HG02852 (cell line): ENCODE results near the gene ANO4.
"Not testable (repeated sequence)": the region's sequence is repeated elsewhere in the genome, so short reads cannot be mapped to it uniquely, and the experiment has no call there.

ENCODE experiments used
- ATAC-seq: cut with Tn5 transposase; IDR thresholded peaks from one replicate; pipeline ENCODE4 v1.9.1; 2021; ENCODE audit warnings: mild to moderate bottlenecking, moderate library complexity; ENCODE audit not compliant: unreplicated experiment

Gene ANO4

DNA sequence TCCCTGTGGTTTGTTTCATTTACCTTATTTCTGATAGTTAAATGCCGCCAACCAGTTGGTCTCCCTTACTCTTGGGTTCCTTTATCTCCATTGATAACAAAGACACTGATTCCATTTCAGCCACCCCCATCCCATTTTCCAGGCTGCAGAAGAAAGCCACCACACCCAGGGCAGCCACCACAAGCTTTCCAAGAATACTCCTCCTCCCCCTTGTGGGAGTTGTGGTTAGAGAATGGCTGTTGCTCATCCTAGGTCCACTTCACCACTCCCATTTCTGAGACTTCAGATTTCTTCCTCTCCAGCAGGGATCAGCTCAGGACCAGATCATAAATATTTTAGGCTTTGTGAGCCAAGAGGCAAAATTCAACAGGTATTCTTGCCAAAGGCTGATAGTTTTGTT lies 73.9 kb downstream of the ANO4 start:
- ATAC-seq, result no peak

DNA sequence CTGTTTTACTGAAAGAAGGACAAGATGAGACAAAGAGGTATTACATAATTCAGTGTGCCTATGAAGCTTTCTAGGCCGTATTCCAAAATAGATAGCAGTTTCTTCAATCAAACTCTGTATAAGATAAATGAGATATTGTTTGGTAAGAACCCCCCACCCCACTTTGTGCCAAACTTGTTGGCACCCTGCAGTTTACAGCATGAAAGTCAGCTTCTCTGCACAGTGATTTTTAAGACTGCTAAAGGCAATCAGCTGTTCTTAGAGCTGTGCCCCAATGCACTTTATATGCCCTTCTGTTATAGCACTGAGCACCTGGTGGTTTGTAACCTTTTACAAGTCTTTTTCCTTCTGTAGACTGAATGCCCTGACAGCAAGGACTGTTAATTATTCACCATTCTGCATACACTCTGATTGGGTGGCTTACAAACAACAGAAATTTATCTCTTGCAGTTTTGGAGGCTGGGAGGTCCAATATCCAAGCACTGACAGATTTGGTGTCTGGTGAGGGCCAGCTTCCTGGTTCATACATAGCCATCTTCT lies 76.7 kb downstream of the ANO4 start:
- no peak for ATAC-seq

DNA sequence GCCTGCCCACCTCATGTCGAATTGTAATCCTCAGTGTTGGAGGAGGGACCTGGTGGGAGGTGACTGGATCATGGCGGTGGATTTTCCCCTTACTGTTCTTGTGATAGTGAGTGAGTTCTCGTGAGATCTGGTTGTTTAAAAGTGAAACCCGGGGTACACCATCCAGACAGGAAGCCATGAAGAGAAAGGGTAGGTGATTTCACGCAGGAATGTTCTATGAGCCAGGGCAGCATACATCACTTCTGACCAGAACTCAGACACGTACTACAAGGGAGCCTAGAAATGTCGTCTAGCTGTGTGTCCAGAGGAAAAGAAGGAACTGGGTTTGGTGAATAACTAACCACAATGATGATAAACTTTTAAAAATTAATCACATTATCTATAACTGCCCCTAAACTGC lies 80.6 kb downstream of the ANO4 start:
- ATAC-seq, result no peak

DNA sequence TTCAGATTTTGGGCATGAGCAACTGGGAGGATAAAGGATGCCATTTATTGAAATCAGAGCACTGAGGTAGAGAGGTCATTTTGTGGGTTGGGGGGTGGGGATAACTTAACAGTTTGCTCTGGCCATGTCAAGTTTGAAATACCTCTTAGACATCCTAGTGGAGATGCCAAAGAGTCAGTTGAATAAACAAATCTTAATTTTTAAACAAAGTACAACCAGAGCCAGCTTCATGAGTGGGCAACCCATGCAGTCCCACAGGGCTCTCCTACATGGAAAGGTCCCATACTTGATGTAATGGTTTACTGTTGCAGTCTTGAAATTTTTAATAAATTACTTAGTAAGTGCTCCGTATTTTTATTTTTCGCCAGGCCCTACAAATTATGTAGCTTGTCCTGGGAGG lies 81.2 kb downstream of the ANO4 start:
- no peak for ATAC-seq

DNA sequence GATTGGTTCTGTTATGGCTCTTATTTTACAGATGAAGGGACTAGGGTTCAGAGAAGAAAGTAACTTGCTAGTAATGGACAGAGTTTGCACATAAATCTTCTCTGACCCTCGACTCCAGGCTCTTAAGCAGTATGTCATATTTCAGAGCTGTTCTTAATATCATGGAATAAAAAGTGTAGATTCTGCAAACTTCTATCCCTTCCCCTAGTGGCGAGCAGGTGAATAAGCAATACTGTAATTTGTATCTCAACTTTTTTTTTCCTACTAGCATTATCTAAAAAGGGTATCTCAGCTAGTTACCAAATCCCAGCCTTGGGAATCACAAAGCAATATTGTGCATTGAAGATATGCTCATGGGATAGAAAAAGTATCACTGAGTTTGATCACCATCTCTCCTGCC lies 83.2 kb downstream of the ANO4 start:
- ATAC-seq, result no peak

DNA sequence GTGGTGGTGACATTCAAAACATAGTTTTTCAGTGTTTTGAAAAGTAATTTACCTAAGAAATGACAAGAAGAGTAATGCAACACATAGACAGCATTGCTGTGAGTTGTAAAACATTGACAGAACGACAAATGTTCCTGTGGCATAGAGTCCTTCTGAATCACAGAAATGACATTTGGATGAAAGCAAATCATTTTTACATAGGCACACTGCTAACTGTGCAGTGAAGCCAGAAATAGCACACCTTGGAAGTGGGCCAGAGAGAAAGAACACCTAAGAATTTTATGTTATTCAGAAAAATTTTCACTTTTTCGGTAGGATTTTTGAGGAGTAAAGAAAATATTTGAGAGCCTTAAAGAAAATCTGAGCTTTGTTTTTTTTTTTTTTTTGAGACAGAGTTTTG lies 100.6 kb downstream of the ANO4 start:
- no peak for ATAC-seq

DNA sequence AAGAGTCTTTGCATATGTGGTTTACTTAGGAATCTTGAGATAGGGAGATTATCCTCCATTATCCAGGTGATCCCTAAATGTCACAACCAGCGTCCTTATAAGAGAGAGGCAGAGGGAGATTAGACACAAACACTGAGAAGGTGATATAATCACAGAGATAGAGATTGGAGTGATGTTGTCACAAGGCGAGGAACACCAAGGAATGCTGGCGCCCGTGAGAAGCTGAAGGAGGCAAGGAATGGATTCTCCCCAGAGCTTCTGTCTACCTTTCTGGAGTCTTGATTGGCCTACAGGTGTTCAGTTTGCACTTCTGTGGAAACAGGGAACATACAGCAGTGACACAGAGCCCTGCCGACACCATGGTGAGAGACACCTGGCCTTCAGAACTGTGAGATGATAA lies 101.6 kb downstream of the ANO4 start:
- ATAC-seq, result no peak

DNA sequence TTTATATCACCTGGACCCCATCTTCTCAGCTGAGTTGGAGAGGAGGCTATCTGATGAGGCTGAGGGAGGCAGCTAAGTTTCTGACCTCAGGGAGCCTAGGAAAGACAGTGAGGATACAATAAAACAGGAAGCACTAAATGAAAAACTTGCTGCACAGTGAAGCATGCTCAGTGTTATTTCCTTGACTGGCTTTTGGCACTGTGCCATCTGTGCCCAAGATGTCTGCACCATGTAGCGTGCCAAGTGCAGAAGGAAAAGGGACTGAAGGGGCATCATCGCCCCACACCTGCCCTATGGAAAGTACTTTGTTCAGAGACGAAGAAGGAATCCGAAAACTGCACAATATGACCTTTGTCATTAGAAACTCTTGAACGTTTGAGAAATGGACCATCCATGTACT lies 102.7 kb downstream of the ANO4 start:
- ATAC-seq, result no peak

DNA sequence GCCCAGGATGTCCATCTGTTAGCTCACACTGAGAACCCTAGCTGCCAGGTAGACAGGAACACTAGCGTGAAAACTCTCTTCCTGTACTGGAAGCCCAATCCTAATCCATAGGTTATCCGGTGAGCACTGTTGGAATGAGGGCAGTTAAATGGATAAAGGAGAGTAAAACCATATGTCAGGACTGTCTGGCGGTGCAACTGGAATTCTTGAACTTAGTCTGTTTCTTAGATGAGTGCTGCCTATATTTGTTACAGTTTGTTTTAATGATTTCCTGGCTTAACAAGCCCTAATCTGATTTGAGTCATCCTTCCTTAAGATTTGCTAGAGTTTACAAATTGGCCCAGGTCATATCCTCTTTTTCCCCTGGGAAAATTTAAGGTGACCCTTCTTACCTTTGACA lies 104.7 kb downstream of the ANO4 start:
- ATAC-seq, result no peak

DNA sequence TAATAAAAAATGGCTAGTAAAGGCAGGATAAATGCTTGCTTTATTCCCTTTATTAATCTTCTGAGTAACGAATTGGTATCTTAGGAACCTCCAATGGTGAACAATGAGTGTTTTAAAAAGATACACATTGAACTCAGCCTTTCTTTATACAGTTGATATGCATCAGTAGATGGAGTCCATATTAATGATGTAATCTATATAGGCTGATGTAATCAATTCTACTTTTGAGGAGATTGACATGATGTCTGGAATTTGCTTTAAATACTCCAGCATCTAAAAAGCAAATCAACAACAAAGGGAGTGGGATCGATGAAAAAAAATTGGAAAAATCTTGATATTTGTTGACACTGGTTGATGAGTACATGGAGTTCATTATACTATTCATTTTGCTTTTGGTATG lies 106.2 kb downstream of the ANO4 start:
- ATAC-seq, result no peak

DNA sequence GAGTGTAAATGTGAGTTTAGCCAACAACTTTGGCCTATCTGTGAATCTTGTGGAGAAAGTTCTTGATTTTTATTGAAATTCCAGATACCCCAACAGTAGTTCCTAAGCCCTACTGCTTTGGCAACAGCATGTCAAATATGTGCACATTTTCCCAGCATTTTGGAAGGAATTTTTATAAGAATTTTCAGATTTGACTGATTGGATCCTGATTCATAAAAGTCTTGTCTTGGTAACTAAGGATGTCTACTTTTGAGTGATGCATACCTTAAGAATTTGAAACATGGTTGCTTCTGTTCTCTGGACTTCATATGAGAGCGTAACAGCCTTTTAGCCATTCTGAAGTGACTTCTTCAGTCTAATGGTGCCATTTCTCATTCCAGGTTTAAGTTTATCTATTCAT lies 106.7 kb downstream of the ANO4 start:
- no peak for ATAC-seq

DNA sequence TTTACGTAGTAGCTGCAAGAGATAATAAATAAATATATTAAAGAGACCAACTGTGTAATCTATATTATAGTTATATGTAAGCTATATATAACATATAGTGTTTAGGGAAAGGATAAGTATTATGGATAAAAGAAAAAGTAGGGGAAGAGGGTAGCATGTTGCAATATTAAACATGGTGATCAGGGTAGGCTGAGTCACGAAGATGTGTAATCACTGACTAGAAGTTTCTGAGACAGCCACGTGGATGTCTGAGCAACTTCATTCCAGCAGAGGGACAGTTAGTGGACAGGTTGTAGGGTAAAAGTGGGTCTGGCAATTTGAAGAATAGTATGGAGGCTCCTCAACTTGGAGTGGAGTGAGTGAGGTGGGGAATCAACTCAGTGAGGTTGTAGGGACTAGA lies 109.7 kb downstream of the ANO4 start:
- ATAC-seq, result no peak

DNA sequence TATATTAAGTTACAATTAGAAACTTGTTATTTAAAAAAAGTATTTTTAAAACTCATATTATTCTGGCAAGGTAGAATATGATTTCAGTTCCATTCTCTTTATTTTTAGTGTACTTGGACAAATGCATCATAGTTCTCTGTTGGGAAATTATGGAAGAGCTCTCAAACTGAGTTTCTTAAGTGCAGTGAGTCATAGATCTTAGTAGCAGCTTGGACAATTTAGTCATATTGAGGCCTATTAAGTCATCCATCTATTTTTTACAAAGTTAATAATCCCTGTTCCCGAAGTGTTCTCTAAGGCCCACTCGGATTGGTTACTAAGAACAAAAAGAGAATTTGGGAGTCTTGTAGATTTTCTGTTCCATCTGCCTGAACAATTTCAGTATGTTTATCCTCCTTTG lies 113.9 kb downstream of the ANO4 start:
- ATAC-seq, result no peak

DNA sequence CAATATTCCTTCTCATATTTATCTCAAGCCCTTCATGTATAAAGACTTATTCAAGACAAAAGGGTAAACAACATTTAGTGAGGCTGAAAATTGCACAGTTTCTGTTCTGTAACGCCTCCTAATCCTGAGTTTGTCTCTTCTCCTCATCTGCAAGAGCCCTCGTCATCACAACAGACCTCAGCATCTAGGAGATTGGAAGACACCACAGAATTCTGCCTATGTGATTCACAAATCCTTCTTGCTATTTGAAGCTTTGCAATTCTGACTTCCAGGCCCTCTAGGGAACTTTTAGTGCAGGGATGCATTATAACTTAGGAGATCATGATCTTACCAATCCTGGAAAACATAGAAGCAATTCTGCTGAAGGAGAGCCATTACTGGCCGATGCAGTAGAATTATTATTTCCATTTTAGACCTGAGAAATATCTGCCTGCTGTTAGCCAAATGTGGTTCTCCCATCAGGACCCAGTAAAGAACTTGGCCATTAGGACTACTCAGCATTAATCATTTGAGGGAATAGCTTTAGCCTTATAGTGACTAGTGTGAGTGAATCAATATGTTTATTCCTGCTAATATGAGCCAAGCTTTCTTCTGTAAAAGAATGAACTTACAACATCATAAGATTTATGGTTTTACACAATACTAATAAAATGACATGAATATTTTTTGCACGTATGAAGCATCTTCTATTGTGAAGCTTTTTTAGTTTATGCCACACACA lies 119.5 kb downstream of the ANO4 start:
- ATAC-seq, result no peak

DNA sequence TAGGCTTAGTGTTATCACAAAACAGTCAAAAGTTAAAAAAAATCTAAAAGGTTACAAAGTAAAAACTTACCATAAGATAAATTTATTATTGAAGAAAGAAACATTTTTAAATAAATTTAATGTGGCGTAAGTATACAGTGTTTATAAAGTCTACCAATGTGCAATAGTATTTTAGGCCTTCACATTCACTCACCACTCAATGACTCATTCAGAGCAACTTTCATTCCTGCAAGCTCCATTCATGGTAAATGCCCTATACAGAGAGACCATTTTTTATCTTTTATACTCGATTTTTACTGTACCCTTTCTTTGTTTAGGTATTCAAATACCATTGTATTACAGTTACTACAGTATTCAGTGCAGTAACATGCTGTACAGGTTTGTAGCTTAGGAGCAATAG lies 124.5 kb downstream of the ANO4 start:
- ATAC-seq, result no peak

DNA sequence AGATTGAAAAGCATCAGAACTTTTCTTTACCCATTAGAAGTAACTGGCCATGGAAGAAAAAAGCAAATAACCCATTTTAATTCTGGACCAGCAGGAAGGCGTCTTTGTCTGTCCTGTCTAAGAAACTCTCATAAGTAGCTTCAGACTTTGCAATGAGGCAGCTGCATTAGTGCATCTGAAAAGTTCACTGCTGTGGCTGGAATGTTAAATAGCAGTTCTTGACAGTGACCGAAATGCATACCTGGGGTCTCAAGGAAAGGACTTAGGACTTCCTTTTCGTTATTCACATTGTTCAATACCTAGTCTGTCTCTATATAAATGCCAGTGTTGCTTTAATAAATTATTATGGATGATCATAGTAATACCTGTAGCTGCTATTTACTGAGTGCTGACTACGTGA lies 125.9 kb downstream of the ANO4 start:
- ATAC-seq, result no peak

DNA sequence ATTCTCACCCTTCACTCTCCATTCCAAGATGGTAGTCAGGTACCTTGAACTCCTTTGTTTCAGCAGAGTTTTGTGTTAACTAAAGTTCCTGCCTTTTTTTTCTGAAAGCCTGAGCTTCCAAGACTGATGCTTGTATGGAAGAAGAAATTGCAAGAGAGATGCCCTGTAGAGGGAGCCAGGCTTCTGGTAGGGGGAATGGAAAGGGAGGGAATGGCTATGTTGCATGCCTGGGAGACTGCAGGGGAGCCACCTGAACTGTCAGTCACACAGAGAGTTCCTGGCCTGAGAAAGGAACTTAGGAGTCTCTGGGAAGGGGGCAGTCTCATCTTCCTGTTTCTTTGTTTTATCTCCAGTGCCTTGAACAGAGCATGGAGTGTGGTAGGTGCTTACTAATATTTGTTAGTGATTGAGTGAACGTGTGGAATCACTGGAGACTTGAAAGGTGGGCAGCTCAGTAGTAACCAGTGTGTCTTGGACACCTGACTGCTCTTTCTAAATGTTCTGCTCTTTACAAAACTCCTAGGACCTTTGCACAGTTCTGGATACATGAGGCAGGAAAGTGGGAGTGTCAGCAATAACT lies 132.2 kb downstream of the ANO4 start:
- no peak for ATAC-seq

DNA sequence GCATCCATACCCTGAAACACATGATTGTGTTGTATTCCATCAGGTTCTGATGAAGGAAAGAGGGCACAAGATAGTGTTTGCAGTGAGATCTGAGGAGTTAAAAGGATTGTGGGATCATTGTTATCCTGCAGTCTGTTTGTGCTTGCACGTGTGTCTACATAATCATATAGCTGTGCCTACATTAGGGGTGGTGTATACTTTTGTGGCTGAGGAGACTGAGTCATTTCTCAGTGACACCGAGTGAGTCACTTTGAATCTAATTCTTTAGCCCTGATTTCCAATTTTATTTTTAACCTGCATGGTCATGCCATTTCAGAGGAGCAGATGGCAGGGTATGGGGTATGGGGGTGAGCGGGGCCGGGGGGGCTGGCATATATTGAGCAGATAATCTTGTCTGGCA lies 133.2 kb downstream of the ANO4 start:
- ATAC-seq, result no peak

DNA sequence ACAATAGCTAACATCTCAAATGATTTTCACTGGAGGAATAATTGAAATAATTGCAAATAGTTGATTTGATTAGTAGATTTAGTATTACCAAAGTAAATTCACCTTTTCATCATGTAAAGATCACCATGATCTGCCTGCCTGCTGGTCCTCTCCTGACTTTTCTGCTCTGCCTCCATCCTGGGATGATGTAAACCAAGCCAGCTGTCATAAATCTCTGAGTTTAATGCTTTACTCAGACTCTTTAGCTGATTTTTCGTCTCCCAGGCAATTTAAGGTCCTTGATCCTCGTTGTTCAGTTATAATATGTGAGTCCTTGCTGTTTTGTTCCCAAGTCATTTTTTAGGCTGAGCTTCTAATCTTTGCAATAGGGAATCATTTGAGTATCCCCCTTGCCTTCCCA lies 138.0 kb downstream of the ANO4 start:
- no peak for ATAC-seq

DNA sequence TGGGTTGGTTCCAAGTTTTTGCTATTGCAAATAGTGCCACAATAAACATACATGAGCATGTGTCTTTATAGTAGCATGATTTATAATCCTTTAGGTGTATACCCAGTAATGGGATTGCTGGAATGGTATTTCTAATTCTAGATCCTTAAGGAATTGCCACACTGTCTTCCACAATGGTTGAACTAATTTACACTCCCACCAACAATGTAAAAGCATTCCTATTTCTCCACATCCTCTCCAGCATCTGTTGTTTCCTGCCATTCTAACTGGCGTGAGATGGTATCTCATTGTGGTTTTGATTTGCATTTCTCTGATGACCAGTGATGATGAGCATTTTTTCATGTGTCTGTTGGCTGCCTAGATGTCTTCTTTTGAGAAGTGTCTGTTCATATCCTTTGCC lies 139.0 kb downstream of the ANO4 start:
- ATAC-seq, result not testable (repeated sequence)

DNA sequence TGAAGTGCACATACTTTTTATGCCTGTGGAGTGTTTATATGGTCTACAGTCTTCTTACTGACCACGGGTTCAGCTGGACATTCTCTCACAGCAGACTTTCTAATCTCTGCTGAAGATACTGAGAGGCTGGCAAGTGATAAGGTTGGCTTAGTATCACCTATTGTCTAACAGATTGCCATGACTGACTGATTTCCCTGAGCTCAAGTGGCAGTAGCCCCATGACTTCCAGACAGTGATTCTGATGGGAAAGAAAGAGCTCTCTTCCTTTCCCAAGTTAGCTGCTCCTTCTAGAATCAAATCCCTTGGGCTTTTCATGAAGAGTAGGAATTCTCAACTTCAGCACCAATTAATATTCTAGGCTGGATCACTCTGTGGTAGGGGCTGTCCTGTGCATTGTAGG lies 141.4 kb downstream of the ANO4 start:
- ATAC-seq, result no peak

DNA sequence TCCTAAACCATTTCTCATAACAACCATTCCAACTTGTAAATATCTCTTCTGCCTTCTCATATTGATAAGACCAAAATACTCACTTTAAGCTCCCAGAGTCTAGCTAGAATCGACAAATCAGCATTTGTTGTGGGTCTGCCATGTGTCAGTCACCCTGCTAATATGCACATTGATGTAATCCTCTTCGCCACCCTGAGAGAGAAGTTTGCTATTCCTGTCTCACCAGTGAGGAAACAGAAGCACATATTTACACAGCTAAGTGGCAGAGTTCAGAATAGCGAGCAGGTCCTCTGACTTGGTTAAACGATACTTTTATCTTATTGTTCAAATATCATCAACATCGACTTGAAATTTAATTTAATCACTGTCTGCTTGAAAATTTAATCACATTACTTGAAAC lies 142.1 kb downstream of the ANO4 start:
- no peak for ATAC-seq

DNA sequence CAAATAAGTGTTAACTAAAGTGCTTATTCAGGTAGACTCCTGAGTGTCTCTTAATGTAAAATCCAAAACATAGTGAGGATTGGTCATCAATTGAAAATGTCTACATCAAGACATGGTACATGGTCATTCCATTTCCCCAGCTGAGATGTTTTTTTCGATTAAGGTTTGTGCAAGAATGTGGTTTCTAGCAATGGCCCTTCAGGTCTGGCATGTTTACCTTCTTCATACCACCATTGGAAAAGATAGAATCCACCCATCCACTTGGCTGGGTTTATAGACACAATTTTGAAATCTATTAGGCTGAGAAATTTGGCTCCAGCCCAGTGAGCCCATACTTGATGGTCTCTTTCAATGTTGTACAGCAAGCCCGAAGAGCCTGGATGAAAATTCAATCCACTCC lies 145.9 kb downstream of the ANO4 start:
- ATAC-seq, result no peak
